Measurements from ENCODE around the gene FCRL4.

FCRL4 gene

DNA sequence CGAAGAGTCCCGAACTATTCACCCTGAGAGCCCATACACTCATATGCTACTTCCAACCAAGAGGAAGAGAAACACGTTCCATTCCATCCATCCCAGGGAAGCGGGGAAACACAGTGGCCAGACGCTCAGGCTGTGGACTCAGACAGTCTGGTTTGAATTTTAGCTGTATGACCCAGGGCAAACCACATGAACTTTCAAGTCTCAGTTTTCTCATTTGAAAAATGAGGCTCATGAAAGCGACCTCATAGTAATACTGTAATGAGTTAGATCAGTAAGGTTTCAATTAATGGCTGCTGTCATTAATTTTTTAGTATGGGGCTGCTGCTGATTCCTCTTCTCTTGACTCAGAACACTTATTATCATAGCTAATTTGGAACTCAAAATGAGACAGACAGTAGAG lies 1.5 kb downstream of the FCRL4 start:
- no peak for TF ChIP-seq Cebpa-rat (IDR thresholded peaks at IDR 0.05)
- Histone ChIP-seq H3K4me1 (peaks cover 45% of the 10 kb centered on the region), H3K9ac (no peak overlapping the region)

DNA sequence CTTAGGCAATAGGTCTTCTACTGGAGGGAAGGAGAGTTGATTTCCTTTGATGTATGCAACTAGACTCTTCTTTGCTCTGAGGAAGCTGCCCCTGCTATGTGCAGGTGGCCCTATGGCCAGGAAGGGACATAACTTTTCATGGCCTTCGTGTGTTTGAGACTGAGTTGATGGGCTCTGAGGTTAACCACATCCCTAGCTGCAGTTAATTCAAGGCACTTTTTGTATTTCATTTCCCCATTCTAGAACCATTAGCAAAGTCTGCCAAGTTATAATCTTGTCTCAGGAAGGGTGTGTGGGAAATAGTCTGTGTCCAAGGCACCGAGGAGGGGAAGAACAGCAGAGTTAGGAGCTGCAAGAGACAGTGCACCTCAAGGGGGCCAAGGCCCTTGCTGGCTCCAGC lies 2.5 kb downstream of the FCRL4 start:
- H3K4me1 ChIP-seq: peaks cover 45% of the 10 kb centered on the region
- 0 out of 2 replicates have a peak, but pooled peaks have one; percentile 20 for TF ChIP-seq Cebpa-rat (IDR thresholded peaks at IDR 0.05)
- no peaks in the 10 kb centered on the region for H3K36me3 ChIP-seq
- H3K27ac ChIP-seq: peak overlapping the region; percentile 41
- no peaks in the 10 kb centered on the region for H4K20me1 ChIP-seq
- H3K27me3 ChIP-seq: no peaks in the 10 kb centered on the region
- H3K4me2 ChIP-seq: peak overlapping the region; percentile 91
- no peak overlapping the region for H3K9ac ChIP-seq
- H3K9me3 ChIP-seq: no peaks in the 10 kb centered on the region
- no peak overlapping the region for H3K4me3 ChIP-seq

More for the DNA sequence above, 1.5 kb downstream of the FCRL4 start:
- peak overlapping the region; percentile 41; the same call in 1 of the 2 replicates for H3K27ac ChIP-seq
- peak overlapping the region; percentile 91 for H3K4me2 ChIP-seq
- H3K27me3 ChIP-seq: no peaks in the 10 kb centered on the region
- no peaks in the 10 kb centered on the region for H4K20me1 ChIP-seq
- no peaks in the 10 kb centered on the region for H3K9me3 ChIP-seq
- no peak overlapping the region for H3K4me3 ChIP-seq
- no peaks in the 10 kb centered on the region for H3K36me3 ChIP-seq

GRCh38 chr1:157585984-157586383 lies 11.9 kb downstream of the FCRL4 start:
- no peak overlapping the region for H3K27ac ChIP-seq
- H3K36me3 ChIP-seq: no peaks in the 10 kb centered on the region
- no peak for TF ChIP-seq Cebpa-rat (IDR thresholded peaks at IDR 0.05)
- H4K20me1 ChIP-seq: no peaks in the 10 kb centered on the region
- no peak overlapping the region for H3K4me2 ChIP-seq
- H3K9ac ChIP-seq: no peak overlapping the region
- no peaks in the 10 kb centered on the region for H3K9me3 ChIP-seq
- no peaks in the 10 kb centered on the region for H3K27me3 ChIP-seq
- H3K4me1 ChIP-seq: no peaks in the 10 kb centered on the region; the same call in 1 of the 2 replicates
- no peak overlapping the region for H3K4me3 ChIP-seq

DNA sequence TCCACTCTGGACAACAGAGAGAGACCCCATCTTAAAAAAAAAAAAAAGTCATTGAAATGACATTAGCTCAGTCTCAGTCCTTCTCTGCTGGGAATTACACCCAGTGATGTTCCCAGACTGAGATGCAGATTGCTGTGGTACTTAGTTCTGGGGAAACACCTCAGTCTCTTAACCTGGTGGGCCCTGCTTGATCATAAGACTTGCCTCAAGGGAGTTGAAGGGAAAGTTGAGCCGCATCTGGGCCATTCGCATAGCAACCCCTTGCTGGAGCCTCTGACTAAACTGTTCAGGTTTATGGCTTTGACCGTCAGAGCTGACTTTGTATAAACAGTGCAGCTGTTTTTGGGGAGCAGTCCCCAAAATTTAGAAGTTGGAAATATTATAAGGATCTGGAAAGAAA lies 13.4 kb downstream of the FCRL4 start:
- Histone ChIP-seq H3K27me3 (no peaks in the 10 kb centered on the region), H3K4me1 (no peaks in the 10 kb centered on the region; the same call in 1 of the 2 replicates), H3K36me3 (no peaks in the 10 kb centered on the region), H3K4me2 (no peak overlapping the region), H3K4me3 (no peak overlapping the region), H3K27ac (no peak overlapping the region), H3K9ac (no peak overlapping the region), H4K20me1 (no peaks in the 10 kb centered on the region), H3K9me3 (no peaks in the 10 kb centered on the region)
- TF ChIP-seq Cebpa-rat (IDR thresholded peaks at IDR 0.05): no peak

DNA sequence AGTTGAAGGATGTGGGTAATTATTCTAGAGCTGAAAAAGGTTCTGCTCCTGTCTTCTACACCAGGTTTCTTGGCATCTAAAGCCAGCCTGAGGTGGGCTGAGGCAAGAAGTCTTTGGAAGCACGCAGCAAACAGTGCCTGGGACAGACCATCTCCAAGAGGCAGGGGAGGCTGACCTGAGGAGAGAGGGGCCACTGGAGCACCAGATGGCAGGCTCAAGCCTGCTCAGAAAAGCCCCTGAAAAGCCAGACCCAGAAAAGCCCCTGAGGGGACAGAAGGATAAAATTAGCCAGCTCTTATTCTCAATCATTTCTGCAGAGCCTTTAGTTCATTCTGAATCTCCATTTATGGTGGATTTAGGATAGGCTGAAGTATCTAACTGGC lies 17.1 kb downstream of the FCRL4 start:
- no peak overlapping the region for H3K4me3 ChIP-seq
- H3K27me3 ChIP-seq: no peaks in the 10 kb centered on the region
- no peak for TF ChIP-seq Cebpa-rat (IDR thresholded peaks at IDR 0.05)
- no peaks in the 10 kb centered on the region for H3K9me3 ChIP-seq
- no peaks in the 10 kb centered on the region for H3K36me3 ChIP-seq
- peaks cover 12% of the 10 kb centered on the region for H3K4me1 ChIP-seq
- no peak overlapping the region for H3K4me2 ChIP-seq
- no peak overlapping the region for H3K9ac ChIP-seq
- no peaks in the 10 kb centered on the region for H4K20me1 ChIP-seq
- H3K27ac ChIP-seq: no peak overlapping the region

- no peaks in the 10 kb centered on the region for H3K27me3 ChIP-seq
Measured at GRCh38 chr1:157580179-157580827, 17.6 kb downstream of the FCRL4 start.

DNA sequence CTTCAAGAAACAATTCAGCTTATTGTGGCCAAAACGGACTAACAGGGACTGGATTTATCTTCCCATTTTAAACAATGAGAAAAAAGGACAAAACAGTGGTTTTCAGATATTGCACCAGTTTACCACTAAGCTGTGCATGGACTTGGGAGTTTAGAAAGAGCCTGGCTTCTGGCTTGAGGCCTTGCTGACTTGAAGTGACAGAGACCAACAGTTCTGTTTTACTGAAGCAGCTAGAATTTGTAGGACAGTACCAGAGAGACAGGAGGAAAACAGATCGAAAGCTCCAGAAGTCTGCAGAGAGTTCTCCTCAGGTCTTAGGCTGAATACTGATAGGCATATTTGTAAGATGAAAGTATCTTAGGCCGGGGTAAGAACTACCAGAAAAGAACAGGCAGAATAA lies 20.5 kb downstream of the FCRL4 start:
- no peaks in the 10 kb centered on the region for H3K36me3 ChIP-seq
- H3K4me3 ChIP-seq: no peak overlapping the region
- H3K27ac ChIP-seq: no peak overlapping the region
- H3K9me3 ChIP-seq: no peaks in the 10 kb centered on the region
- H3K27me3 ChIP-seq: no peaks in the 10 kb centered on the region
- no peak overlapping the region for H3K4me2 ChIP-seq
- no peak for TF ChIP-seq Cebpa-rat (IDR thresholded peaks at IDR 0.05)
- H4K20me1 ChIP-seq: no peaks in the 10 kb centered on the region
- H3K9ac ChIP-seq: no peak overlapping the region
- H3K4me1 ChIP-seq: peaks cover 21% of the 10 kb centered on the region

More at GRCh38 chr1:157580179-157580827, 17.6 kb downstream of the FCRL4 start:
- Histone ChIP-seq H4K20me1 (no peaks in the 10 kb centered on the region), H3K4me2 (no peak overlapping the region), H3K4me1 (peaks cover 17% of the 10 kb centered on the region), H3K4me3 (no peak overlapping the region), H3K9me3 (no peaks in the 10 kb centered on the region), H3K27ac (no peak overlapping the region), H3K9ac (no peak overlapping the region), H3K36me3 (no peaks in the 10 kb centered on the region)
- TF ChIP-seq Cebpa-rat (IDR thresholded peaks at IDR 0.05): no peak

DNA sequence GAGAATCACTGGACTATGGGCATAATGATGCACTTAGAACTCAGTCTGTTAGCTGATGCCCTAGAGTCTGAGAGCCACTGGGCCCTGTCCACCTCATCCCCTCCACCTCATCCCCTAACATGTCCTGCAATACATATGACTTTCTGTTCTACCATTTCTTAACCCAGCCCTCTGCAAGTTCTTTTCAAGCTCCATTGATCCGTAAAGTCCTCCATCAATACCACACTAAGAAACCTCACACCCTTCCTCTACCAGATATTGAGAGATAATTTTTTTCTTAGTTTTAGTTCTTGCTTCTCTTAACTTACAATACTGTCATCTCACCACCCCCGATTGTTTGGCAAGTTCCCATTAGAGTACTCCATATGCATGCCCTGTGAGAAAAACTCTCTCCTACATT lies 22.1 kb downstream of the FCRL4 start:
- TF ChIP-seq Cebpa-rat (IDR thresholded peaks at IDR 0.05): no peak
- H3K4me2 ChIP-seq: peak overlapping the region; percentile 44
- H3K4me1 ChIP-seq: peaks cover 21% of the 10 kb centered on the region

DNA sequence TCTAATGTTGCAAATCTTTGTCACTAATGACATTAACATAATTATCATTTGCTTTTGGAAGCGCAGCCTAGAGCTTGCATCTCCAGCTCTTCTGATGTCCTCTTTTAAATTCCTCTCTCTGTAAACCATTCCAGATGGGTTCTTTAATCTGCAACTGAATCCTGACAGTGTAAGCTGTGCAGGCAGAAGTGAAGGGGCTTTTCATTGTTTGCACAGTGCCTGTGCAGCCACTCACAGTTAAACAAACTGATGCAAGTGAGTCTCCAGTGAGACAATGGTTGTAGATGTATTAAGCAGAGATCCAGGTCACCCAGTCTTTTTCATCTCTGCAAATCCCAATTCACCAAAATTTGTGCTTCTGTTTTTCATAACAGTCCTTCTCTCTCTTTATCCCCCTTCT lies 23.0 kb downstream of the FCRL4 start:
- H3K9ac ChIP-seq: no peak overlapping the region
- no peak overlapping the region for H3K4me2 ChIP-seq
- H3K27me3 ChIP-seq: no peaks in the 10 kb centered on the region
- H3K4me3 ChIP-seq: no peak overlapping the region
- H3K36me3 ChIP-seq: no peaks in the 10 kb centered on the region
- no peaks in the 10 kb centered on the region for H4K20me1 ChIP-seq
- no peak for TF ChIP-seq Cebpa-rat (IDR thresholded peaks at IDR 0.05)
- H3K4me1 ChIP-seq: peaks cover 21% of the 10 kb centered on the region
- no peaks in the 10 kb centered on the region for H3K9me3 ChIP-seq
- H3K27ac ChIP-seq: no peak overlapping the region

More for the DNA sequence above, 22.1 kb downstream of the FCRL4 start:
- Histone ChIP-seq H3K27ac (no peak overlapping the region), H3K4me3 (no peak overlapping the region), H3K36me3 (no peaks in the 10 kb centered on the region), H3K27me3 (no peaks in the 10 kb centered on the region), H4K20me1 (no peaks in the 10 kb centered on the region), H3K9me3 (no peaks in the 10 kb centered on the region), H3K9ac (no peak overlapping the region)

GRCh38 chr1:157566484-157567300 lies 31.2 kb downstream of the FCRL4 start:
- Histone ChIP-seq H3K4me3 (no peak overlapping the region), H3K27ac (peak overlapping the region; percentile 38; the same call in 1 of the 2 replicates), H3K27me3 (no peaks in the 10 kb centered on the region), H3K9me3 (no peaks in the 10 kb centered on the region), H3K36me3 (no peaks in the 10 kb centered on the region), H4K20me1 (no peaks in the 10 kb centered on the region), H3K4me1 (peaks cover 62% of the 10 kb centered on the region), H3K4me2 (peak overlapping the region; percentile 72), H3K9ac (peak overlapping the region; percentile 21; the same call in 1 of the 2 replicates)
- TF ChIP-seq Cebpa-rat (IDR thresholded peaks at IDR 0.05): no peak
